Measurements from ENCODE around the gene CNOT8.

Gene CNOT8

DNA sequence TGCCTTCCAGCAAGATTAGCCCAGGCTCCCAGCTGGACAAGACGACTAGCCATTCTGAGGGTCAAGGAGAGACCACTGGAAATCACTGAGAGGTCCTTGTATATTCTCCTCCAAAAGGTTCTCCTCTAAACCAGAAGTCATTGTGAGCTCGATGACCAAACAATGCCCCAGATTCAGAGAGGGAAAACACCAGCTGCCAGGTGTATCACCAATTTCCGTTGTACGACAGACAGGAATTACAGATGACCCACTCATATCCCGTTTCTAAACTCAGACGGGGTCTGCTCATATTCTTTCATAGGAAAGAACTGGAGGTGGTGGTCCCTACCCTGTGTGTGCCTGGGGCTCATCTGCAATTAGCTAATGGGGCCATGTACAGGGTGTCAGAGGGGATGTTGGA lies 22.2 kb upstream of the CNOT8 start:
- no peak for DNase-seq

- no peak for DNase-seq
Observed at GRCh38 chr5:154837009-154837901, 21.2 kb upstream of the CNOT8 start.

DNA sequence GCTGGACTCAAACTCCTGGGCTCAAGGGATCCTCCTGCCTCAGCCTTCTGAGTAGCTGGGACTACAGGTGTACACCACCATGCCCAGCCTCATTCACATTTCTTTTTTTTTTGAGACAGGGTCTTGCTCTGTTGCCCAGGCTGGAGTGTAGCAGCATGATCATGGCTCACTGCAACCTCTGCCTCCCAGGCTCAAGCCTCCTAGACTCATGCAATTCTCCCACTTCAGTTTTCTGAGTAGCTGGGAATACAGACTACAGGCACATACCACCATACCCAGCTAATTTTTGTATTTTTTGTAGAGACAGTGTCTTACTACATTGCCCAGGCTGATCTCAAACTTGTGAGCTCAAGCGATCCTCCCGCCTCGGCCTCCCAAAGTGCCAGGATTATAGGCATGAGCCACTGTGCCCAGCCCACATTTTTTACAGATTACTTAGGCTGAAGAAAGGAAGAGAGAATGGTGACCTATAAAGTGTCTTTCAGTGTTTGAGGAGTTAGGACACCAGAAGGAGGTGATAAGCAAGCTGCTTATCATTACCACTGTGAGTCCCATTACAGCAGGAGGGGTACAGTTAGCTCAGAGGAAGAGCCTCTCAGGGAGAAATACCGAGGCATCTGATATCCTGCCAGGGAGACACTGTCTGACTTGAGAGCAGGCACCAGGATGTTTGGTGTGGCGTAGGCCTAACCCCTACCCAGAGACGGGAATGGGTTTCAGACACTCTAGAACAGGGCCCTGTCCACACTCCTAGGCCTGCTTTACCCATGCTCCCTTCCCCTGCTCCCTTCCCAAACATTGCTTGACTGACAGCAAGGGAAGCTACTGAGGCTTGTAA lies 17.8 kb upstream of the CNOT8 start:
- DNase-seq = no peak

DNA sequence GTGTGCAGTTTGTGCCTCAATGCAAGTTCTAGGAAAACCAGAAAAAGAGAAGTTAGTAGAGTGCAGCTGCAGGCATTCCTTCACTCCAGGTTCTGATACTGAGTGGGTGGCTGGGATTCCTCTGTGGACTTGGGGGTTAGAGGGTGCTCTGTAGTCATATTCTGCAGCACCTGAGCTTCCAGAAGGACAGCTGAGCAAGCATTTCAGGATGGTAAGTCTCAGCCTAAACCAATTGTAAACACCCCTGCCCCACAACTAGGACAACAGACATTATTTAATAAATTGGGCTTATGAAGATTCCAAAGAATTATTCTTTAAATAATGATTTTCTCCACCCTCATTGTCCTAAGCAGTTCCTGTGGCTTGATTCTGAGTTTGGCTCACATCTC lies 17.2 kb upstream of the CNOT8 start:
- DNase-seq = no peak

- DNase-seq = no peak
Observed at GRCh38 chr5:154842689-154843530, 15.5 kb upstream of the CNOT8 start.

GRCh38 chr5:154844809-154845208 lies 13.6 kb upstream of the CNOT8 start:
- DNase-seq = no peak

DNA sequence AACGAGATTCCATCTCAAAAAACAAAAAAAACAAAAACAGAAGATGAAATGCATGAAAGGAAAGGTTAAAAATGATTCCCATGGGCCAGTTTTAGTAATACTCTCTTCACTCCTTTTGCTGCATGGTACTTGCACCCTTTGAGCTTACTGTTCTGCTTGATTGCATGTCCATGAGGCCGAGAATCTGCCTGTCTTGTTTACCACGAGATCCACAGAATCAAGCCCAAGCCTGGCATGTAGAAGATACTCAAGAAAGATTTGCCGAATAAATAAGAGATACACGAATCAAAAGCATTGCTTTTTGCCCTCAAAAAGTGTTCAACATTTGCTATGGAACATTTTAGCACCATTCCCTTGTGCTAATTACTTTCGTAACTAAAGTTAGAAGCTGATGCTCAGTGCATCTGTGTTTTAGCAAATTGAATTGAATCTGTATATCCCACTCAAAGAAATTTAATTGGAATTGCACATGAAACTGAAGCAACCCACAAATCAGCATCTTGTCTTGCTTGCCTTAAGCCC lies 9.1 kb upstream of the CNOT8 start:
- DNase-seq = no peak

- DNase-seq = no peak
Observed at GRCh38 chr5:154849791-154850201, 8.6 kb upstream of the CNOT8 start.

GRCh38 chr5:154850255-154851062 lies 8.0 kb upstream of the CNOT8 start, which contains the start of gene FAXDC2:
FAXDC2 (minus strand) TSS chr5:154850603; CDS start chr5:154838178, 12,425 bp downstream.
- no peak for DNase-seq

DNA sequence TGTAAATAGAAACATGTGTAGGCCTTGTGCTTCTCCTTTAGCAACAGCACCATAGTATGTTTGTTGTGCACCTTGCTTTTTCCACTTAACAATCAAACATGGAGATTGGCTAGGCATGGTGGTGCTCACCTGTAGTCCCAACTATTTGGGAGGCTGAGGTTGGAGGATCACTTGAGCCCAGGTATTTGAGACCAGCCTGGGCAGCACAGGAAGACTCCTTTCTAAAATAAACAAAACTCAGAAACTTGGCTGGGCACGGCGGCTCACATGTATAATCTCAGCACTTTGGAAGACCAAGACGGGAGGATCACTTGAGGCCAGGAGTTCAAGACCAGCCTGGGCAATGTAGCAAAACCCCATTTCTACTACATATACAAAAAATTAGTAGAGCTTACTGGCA lies 7.1 kb upstream of the CNOT8 start:
- no peak for DNase-seq

GRCh38 chr5:154857530-154858296 lies 714 bp upstream of the CNOT8 start:
- DNase-seq = peak; percentile 68

DNA sequence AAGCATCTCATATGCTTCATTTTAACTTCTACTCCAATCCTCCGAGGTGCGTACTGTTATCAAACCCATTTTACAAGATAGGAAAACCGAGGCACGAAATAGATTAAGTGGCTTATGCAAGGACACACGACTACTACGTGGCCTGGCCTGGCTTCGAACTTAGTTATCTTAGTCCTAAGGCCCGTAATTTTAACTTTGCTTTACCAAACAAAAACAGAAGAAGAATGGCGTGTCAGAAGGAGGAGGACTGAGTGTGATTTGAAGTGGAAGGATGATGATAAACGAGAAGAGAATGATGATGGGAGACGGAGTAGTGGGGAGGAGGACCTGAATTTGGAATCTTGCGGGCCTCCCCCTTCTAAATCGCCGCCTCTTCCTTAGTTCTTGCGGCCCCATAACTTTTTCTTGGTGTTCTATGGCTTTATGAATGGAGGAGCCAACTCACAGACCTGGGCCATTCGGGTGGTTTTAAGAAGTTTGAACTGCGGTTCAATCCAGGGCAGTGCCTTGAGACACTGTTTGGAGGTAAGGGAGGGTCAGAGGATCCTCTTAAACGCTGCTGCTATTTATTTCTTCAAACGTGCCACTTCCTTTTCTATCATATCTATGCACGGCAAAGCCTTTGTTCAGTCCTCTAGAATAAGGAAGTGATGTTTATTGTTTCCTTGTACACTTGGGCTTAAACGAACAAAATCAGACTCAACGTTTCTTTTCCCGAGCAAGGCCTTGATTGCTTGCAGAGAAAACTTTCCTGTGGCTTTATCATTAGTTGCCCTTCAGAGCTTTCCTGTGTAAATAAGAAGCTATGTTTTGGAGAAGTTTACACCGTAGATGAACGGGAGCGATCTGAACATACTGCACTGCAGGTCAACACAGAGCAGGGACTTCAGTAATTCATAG lies 795 bp downstream of the CNOT8 start:
- DNase-seq = no peak

DNA sequence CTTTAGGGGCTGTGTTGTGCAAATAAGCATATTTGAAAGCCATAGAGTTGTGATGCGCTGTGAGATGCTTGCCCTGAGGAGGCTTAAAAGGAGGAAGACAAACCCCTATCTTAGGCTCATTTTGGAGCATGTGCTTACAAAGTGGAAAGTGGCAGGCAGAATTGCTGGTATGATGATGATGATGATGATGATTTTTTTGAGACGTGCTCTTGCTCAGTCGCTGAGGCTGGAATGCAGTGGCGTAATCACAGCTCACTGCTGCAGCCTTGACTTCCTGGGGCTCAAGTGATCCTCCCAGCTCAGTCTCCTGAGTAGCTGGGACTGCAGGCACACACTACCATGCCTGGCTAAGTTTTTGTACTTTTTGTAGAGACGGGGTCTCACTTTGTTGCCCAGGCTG lies 1.7 kb downstream of the CNOT8 start:
- DNase-seq = no peak

DNA sequence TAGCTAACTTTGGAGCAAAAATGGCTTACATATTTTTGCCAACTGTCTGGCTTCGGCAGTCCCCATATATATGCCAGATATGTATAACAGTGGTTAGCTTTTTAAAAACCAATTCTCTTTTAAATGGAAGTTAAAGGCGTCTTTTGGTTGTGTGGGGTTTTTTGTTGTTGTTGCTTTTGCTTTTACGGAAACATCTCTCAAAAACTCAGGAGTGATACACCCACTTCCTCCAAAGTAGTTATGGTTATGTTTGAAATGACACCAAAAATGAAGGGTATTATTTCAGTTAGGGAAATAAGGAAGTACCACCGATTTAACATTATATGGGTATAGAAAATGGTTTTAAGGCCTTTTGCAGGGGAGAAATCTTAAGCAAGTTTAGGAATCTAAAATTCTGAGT lies 2.3 kb downstream of the CNOT8 start:
- no peak for DNase-seq

DNA sequence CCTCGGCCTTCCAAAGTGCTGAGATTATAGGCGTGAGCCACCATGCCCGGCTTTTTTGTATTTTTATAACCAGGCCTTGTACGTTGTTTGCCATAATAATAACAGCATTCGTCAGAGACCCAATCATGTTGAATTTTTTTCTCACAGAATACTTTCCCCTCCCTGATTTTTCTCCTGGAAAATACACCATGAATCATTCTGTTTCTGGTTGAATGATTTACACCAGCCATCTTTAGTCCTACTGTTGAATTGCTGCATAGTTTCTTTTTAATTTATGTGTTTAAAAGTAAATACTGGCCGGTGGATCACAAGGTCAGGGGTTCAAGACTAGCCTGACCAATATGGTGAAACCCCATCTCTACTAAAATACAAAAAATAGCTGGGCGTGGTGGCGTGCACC lies 3.5 kb downstream of the CNOT8 start:
- DNase-seq = no peak

GRCh38 chr5:154862766-154863165 lies 4.3 kb downstream of the CNOT8 start:
- DNase-seq = no peak

GRCh38 chr5:154863291-154864080 lies 5.1 kb downstream of the CNOT8 start:
- no peak for DNase-seq

GRCh38 chr5:154865466-154866184 lies 7.2 kb downstream of the CNOT8 start:
- DNase-seq = no peak

Measured in cortex of kidney (tissue), 1 donor.